ENCODE measurements around the gene CHD5.

CHD5 gene

GRCh38 chr1:6145396-6145750 lies 34.7 kb downstream of the CHD5 start:
- H3K27me3 ChIP-seq (replicated peaks), result peaks cover 14% of the 10 kb centered on the region
- no peak overlapping the region for H3K27ac ChIP-seq
- H3K4me3 ChIP-seq (ENCODE audit: low read depth, low read length), result no peak overlapping the region
- no peak for DNase-seq
- no peaks in the 10 kb centered on the region for H3K36me3 ChIP-seq (replicated peaks)
- TF ChIP-seq CTCF (IDR thresholded peaks at IDR 0.05; ENCODE audit: low read depth, low read length, missing control alignments), result no peak
- in situ Hi-C loops (cut with HindIII; ENCODE audit: low pct_ligation_motif_present, low sequenced_read_pairs), result no loop called here

GRCh38 chr1:6144647-6145395 lies 35.3 kb downstream of the CHD5 start:
- Histone ChIP-seq H3K27me3 (replicated peaks) (peaks cover 14% of the 10 kb centered on the region), H3K36me3 (replicated peaks) (no peaks in the 10 kb centered on the region), H3K4me3 (ENCODE audit: low read depth, low read length) (no peak overlapping the region), H3K27ac (no peak overlapping the region)
- no peak for DNase-seq
- in situ Hi-C loops (cut with HindIII; ENCODE audit: low pct_ligation_motif_present, low sequenced_read_pairs), result no loop called here
- TF ChIP-seq CTCF (IDR thresholded peaks at IDR 0.05; ENCODE audit: low read depth, low read length, missing control alignments), result no peak

GRCh38 chr1:6144175-6144574 lies 35.9 kb downstream of the CHD5 start:
- Histone ChIP-seq H3K36me3 (replicated peaks) (no peaks in the 10 kb centered on the region), H3K27ac (no peak overlapping the region), H3K4me3 (ENCODE audit: low read depth, low read length) (no peak overlapping the region), H3K27me3 (replicated peaks) (peaks cover 11% of the 10 kb centered on the region)
- in situ Hi-C loops (cut with HindIII; ENCODE audit: low pct_ligation_motif_present, low sequenced_read_pairs), result no loop called here
- TF ChIP-seq CTCF (IDR thresholded peaks at IDR 0.05; ENCODE audit: low read depth, low read length, missing control alignments), result no peak
- no peak for DNase-seq

- DNase-seq, result no peak
- peaks cover 10% of the 10 kb centered on the region for H3K27me3 ChIP-seq (replicated peaks)
- in situ Hi-C loops (cut with HindIII; ENCODE audit: low pct_ligation_motif_present, low sequenced_read_pairs), result no loop called here
- H3K36me3 ChIP-seq (replicated peaks), result no peaks in the 10 kb centered on the region
- no peak overlapping the region for H3K4me3 ChIP-seq (ENCODE audit: low read depth, low read length)
- H3K27ac ChIP-seq, result no peak overlapping the region
- no peak for TF ChIP-seq CTCF (IDR thresholded peaks at IDR 0.05; ENCODE audit: low read depth, low read length, missing control alignments)
These were observed 36.7 kb downstream of the CHD5 start for GRCh38 chr1:6143395-6143794.

GRCh38 chr1:6142734-6143133 lies 37.4 kb downstream of the CHD5 start:
- H3K36me3 ChIP-seq (replicated peaks), result no peaks in the 10 kb centered on the region
- no peak for TF ChIP-seq CTCF (IDR thresholded peaks at IDR 0.05; ENCODE audit: low read depth, low read length, missing control alignments)
- no peak overlapping the region for H3K27ac ChIP-seq
- DNase-seq, result no peak
- no peak overlapping the region for H3K4me3 ChIP-seq (ENCODE audit: low read depth, low read length)
- in situ Hi-C loops (cut with HindIII; ENCODE audit: low pct_ligation_motif_present, low sequenced_read_pairs), result no loop called here
- peaks cover 8% of the 10 kb centered on the region for H3K27me3 ChIP-seq (replicated peaks)
